PFSK-1 (cell line): ENCODE results near the gene HK3. TPM values are rescaled to one million over a fixed set of nuclear protein-coding genes. Genes with fewer than 3 reads are reported as not detected.

ENCODE experiments used
- FOXP2 ChIP-seq: optimal IDR thresholded peaks from 2 replicates; pipeline ENCODE3; 2011; ENCODE audit warnings: borderline replicate concordance, control low read depth, inconsistent platforms; ENCODE audit not compliant: insufficient read depth; ENCODE audit errors: extremely low read length, extremely low read depth
- POLR2AphosphoS5 ChIP-seq: IDR thresholded peaks from 2 replicates; pipeline ENCODE4 v1.6.1; 2012; ENCODE audit warnings: low read depth, mild to moderate bottlenecking, control low read depth, low read length, moderate library complexity
- REST ChIP-seq, 2 experiments: IDR thresholded peaks; 2 replicates each; pipeline versions ENCODE4 v1.6.1 to v1.8.0; 2011 to 2012; ENCODE audit warnings: low read depth in 2 of 2, low read length in 2 of 2, control low read depth in 1 of 2, inconsistent platforms in 1 of 2, mild to moderate bottlenecking in 1 of 2, moderate library complexity in 1 of 2; ENCODE audit not compliant: insufficient read depth in 1 of 2
- SIN3A ChIP-seq: IDR thresholded peaks from 2 replicates; pipeline ENCODE4 v1.6.1; 2012; ENCODE audit warnings: mild to moderate bottlenecking, low read length, moderate library complexity, borderline replicate concordance; ENCODE audit not compliant: insufficient read depth
- TAF1 ChIP-seq: IDR thresholded peaks from 2 replicates; pipeline ENCODE4 v1.6.1; 2012; ENCODE audit warnings: low read length, control low read depth, borderline replicate concordance; ENCODE audit not compliant: insufficient read depth
- polyA plus RNA-seq: library from polyadenylated mRNA; unstranded; fragments of >200 nt; gene quantifications from one replicate; pipeline ENCODE4 v1.2.1, GENCODE V29; 2012; ENCODE audit warnings: low read depth, missing spikeins; ENCODE audit not compliant: insufficient read length

Gene HK3
- polyA plus RNA-seq: not detected

- TF ChIP-seq REST (IDR thresholded peaks at IDR 0.05; ENCODE audit: insufficient read depth in 1 of 2, low read depth in 2 of 2, low read length in 2 of 2) (no peak), SIN3A (no peak), FOXP2 (no peak), TAF1 (no peak), POLR2AphosphoS5 (no peak)
Measured at GRCh38 chr5:176899296-176899891, at the start of gene HK3. HK3 (minus strand) TSS chr5:176899346; CDS start chr5:176896159, 3,187 bp downstream.

- TF ChIP-seq REST (IDR thresholded peaks at IDR 0.05; ENCODE audit: insufficient read depth in 1 of 2, low read depth in 2 of 2, low read length in 2 of 2) (no peak), FOXP2 (no peak), SIN3A (no peak), POLR2AphosphoS5 (no peak), TAF1 (no peak)
Measured at GRCh38 chr5:176948458-176948857, 49.3 kb upstream of the HK3 start.

- TF ChIP-seq TAF1 (no peak), FOXP2 (no peak), SIN3A (no peak), REST (IDR thresholded peaks at IDR 0.05; ENCODE audit: insufficient read depth in 1 of 2, low read depth in 2 of 2, low read length in 2 of 2) (no peak), POLR2AphosphoS5 (no peak)
Measured at GRCh38 chr5:176947847-176948246, 48.7 kb upstream of the HK3 start.

GRCh38 chr5:176944268-176944667 is 45.1 kb upstream of the HK3 start:
- TF ChIP-seq POLR2AphosphoS5 (no peak), REST (IDR thresholded peaks at IDR 0.05; ENCODE audit: insufficient read depth in 1 of 2, low read depth in 2 of 2, low read length in 2 of 2) (no peak), FOXP2 (no peak), SIN3A (no peak), TAF1 (no peak)
